ENCODE measurements around the gene MGST2.
"Not testable (repeated sequence)": the region's sequence is repeated elsewhere in the genome, so short reads cannot be mapped to it uniquely, and the experiment has no call there.

MGST2 gene

GRCh38 chr4:139669890-139670289 lies 4.3 kb downstream of the MGST2 start:
- no peak for DNase-seq (ENCODE audit: low read depth)

DNA sequence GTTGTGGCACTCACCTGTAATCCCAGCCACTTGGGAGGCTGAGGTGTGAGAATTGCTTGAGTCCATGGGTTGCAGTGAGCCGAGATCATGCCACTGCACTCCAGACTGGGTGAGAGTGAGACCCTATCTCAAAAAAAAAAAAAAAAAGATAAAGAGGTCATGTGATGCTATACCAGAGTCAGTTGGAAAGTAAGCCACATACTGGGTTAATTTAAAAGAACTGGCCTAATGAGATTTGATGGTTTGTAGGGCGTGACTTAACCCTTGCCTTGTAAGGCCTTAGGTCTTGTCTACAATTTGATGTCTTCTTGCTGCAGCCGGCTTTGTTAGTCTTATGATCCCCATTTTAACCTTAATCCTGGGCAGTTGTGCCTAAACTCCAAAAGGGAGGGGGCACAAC lies 5.2 kb downstream of the MGST2 start:
- DNase-seq (ENCODE audit: low read depth), result no peak

- no peak for DNase-seq (ENCODE audit: low read depth)
Observed at GRCh38 chr4:139672215-139672614, 6.6 kb downstream of the MGST2 start.

GRCh38 chr4:139672732-139673131 lies 7.1 kb downstream of the MGST2 start:
- no peak for DNase-seq (ENCODE audit: low read depth)

DNA sequence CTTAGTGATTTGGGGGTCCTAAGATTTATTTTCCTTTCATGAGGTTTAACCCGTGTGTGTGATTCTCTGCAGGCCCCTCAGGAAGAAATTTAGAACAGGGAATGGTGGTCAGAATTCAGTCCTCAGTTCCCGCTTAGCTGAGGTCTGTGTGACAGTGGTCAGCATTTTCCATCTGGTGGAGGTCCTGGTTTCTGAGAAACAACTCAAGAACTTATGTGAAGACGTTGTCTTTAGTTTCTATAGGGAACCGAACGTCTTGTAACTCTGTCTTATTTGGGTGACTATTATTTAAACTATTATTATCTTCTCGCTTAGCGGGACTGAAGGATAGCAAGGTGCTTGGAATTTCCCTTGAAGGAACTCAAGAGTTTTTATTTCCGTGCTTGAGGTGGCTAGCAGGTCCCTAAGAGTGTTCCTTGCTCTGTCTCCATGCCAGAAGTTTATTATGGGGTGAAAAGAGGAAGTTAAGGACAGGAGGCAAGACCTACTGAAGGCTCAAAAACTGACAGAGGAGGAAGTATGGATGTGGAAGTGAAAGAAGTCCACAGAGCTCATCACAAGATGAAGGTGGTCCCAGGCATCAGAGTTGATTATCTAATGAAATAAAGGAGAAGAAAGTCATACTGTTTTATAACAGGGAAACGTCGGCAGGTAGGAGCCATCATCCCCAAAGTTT lies 9.4 kb downstream of the MGST2 start:
- no peak for DNase-seq (ENCODE audit: low read depth)

DNA sequence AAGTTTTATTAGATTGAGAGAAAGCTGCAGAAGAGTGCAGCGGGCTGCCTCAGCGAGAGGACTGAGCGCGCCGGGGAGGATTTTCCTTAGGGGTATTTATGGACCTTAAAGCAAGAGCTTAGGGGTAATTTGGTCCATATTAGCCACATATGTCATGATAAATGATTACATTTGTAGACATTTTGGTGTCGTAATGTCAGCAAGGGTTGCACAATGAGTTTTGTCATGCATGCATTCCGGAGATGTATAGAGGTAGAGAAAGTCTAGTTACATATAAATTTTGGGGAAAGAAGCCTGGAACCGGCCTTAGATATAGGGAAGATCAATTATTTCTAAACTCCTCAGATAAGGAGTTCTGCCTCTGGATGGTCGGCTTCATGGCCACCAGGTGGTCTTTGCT lies 10.0 kb downstream of the MGST2 start:
- DNase-seq (ENCODE audit: low read depth), result no peak

DNA sequence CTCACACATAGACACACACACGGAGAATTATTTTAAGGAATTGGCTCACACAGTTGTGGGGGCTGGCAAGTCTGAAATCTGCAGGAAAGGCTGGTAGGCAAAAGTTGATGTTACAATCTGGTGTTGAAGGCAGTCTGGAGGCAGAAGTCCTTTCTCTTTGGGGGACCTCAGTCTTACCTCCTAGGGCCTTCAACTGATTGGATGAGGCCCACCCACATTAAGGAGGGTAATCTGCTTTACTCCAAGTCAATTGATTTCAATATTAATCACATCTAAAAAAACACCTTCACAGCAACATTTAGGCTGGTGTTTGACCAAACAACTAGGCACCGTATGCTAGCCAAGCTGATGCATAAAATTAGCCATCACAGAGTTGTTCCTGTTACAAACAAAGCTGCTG lies 10.7 kb downstream of the MGST2 start:
- no peak for DNase-seq (ENCODE audit: low read depth)

DNA sequence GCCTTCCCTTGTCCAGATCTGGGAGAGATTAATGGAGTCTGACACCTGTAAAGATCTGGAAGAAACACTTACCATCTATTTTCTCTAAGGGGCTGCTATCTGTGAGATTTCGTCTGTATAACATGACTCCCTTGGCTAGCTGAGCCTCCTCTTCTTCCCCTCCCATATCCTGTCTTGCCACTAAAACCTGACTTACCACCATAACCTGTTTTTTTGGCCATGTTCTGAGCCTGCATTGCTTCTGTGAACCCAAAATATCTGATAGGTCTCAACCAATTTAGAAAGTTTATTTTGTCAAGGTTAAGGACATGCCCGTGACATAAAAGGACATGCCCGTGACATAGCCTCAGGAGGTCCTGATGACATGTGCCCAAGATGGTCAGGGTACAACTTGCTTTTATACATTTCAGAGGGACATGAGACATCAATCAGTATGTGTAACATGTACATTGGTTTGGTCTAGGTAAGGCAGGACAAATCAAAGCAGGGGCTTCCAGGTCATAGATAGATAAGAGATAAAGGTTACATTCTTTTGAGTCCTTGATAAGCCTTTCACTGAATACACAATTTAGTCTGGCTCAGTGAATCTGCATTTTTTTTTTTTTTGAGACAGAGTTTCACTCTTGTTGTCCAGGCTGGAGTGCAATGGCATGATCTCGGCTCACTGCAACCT lies 11.4 kb downstream of the MGST2 start:
- no peak for DNase-seq (ENCODE audit: low read depth)

DNA sequence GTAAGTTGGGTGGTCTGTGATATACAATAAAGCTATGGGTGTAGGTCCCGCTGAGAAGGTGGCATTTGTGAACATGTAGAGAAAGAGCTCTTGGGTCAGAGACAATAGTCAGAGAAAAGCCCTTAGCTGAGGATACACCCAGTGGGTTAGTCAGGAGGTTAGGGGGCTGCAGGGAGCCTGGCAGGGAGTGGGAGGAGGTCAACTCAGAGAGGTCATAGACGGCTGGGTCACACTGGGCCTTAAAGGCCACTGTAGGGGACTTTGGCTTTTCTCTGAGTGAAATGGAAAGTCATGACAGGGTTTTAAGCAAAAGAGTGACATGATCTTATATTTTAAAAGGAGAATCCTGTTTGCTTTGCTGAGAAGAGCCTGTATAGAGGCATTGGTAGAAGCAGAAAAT lies 16.7 kb downstream of the MGST2 start:
- DNase-seq (ENCODE audit: low read depth), result no peak

DNA sequence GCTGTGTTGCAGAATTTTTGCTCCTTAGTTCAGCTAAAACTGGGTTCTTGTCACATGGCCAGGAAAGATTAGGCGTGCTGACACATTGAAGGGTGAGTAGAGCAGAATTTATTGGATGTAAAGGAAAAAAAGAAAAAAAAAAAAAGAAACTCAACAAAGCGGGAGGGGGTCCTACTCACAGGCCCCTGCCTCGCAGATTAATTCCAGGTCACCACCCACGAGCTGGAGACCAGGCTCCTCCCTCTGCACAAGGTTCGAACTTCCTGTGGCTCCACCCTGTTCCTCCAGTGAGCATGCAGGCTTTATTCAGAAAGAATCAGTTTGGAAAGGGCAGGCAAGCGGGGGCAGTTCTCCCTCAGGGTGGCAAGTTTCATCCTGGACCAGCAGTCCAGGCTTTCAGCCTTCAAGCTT lies 17.1 kb downstream of the MGST2 start:
- DNase-seq (ENCODE audit: low read depth), result no peak

DNA sequence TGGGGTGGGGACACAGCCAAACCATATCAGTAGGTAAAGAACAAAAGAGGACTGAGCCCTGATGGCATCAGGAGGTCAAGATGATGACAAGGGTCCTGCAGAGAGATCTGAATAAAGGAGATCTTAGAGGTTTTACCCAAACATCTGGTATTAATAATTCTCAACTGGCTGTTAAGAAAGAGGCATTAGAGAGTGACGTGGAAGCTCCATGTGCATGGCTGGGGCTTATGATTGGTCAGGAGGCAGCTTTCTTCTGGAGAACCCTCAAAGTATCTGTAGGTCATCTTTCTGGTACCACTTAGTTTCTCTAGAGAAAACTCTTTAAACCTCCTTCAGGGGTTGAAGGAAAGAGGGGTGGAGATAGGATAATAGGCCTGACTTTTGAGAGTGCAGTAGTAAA lies 18.7 kb downstream of the MGST2 start:
- DNase-seq (ENCODE audit: low read depth), result peak; percentile 40

DNA sequence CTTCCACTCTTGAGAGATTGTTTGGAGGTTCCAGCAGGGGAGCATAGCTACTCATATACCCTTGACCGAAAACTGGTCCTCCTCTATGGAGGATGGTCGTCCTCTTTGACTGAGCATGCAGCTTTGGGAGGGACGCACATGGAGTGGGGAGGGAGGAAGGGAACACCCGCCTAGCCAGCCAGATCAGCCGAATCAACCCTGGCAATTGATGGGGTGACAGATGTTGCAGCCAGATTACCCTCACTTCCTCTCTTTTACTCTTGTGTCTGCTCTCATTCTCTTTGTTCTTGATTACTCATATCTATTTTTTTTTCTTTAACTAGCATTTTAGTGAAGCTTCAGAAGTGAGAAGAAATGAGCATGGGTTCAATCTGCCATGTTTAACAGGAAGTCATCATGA lies 19.6 kb downstream of the MGST2 start:
- no peak for DNase-seq (ENCODE audit: low read depth)

DNA sequence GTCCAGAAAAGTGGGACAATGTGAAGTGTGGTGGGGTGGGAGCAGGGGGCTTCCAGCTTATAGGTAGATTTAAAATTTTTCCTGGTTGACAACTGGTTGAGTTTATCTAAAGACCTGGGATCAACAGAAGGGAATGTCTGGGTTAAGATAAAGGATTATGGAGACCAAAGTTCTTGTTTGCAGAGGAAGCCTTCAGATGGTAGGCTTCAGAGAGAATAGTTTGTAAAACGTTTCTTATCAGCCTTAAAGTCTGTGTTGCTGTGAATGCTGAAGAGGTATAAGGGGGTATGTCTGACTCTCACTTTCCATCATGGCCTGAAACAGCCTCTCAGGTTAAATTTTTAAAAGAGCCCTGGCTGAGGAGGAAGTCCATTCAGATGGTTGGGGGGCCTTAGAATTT lies 20.5 kb downstream of the MGST2 start:
- no peak for DNase-seq (ENCODE audit: low read depth)

- DNase-seq (ENCODE audit: low read depth), result no peak
Observed at GRCh38 chr4:139686988-139687387, 21.4 kb downstream of the MGST2 start.

GRCh38 chr4:139689093-139689722 lies 23.6 kb downstream of the MGST2 start:
- DNase-seq (ENCODE audit: low read depth), result no peak

- no peak for DNase-seq (ENCODE audit: low read depth)
Observed at GRCh38 chr4:139690419-139690818, 24.8 kb downstream of the MGST2 start.

DNA sequence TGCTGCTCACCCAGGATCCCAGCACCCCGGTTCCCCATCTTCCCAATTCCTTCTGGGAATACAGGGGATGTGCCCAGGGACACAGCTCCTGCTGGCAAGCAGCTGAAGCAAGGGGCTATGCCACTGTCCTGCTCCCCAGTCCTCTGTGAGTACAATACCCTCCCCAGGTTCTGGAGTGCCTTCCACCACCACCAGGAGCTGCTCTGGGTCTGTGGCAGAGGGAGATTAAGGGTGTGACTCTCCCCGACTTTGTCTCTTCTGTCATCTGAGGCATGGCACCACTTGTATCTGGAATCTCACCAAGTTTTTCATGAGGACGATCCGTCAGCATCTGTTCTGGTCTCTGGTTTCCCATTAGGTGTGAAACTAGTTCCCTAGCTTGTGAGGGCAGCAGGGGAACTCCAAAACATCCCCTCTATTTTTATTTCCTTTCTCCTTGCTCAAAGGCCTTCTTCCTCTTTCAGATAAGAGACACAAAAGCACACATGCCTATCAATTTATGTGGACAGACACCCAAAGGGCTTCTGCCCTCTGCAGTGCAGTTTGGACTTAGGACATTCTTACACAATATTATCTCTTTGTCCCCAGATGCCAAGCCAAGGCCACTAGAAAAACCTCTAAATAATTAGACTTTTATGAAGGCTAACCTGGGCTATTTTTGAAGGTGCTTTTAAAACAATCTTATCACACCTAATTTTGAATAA lies 26.8 kb downstream of the MGST2 start:
- DNase-seq (ENCODE audit: low read depth), result no peak

DNA sequence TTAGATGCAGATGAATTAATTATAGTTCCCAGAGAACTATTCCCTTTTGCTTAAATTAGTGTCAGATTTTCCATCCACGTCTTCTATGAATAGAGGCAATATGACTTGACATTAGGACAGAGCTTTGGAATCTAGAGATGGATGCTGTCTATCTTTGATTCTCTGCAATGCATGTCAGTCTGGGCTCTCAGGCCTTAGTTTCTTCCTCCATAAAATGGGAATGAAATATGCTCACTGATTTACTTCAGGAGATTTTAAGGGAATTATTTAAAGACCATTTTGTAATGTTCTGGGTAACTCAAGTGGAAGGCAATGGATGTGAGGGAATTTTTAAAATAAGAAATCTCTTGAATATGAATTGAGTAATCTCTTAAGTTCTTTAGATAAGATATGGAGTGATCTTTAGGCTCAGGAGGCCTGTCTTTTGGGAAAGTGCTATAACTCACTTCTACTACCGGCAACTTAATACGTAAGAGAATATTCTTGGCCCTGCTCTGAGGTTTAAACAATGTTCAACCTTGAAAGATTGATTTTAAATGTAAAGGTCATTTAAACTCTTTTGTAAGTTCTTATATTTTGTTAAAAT lies 29.0 kb downstream of the MGST2 start:
- no peak for DNase-seq (ENCODE audit: low read depth)

DNA sequence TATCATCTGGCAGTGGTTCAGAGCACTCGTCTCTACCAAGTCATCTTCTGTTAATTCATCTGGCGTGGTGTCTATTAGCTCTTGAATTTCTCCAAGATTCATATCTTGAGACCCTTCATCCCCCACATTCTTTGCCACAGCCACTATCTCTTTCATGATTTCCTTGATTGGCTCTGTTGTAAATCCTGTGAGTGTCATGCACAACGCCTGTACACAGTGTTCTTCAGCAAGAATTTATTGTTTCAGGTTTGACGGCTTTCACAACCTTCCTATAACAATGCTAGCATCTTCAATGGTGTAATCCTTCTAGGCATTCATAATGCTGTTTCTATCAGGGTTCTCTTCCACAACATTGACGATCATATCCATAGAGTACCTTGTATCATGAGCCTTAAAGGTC lies 30.9 kb downstream of the MGST2 start:
- no peak for DNase-seq (ENCODE audit: low read depth)

GRCh38 chr4:139698167-139698925 lies 32.7 kb downstream of the MGST2 start:
- not testable (repeated sequence) for DNase-seq (ENCODE audit: low read depth)

DNA sequence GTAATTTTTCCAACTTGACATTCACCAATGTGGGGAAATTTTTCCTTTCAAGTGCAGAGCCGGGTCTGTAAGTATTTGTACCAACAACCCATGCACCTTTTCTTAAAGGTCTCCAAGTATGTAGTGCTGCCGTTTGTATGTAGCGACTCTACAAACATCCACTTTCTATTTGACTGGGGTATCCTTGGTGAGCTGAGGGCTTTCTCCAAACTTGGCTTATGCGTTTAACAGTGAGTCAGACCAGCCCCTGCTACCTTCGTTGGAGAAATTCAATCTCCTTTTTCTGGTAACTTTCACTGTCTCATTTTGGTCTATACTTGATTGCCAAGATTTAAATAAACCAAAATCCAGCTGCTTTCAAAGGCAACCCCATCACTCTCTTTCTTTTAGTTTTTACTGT lies 34.9 kb downstream of the MGST2 start:
- no peak for DNase-seq (ENCODE audit: low read depth)

All from fibroblast of the conjunctiva (primary cell).